Loucy (cell line): ENCODE results near the gene CHD6.

Experiments
- EZH2phosphoT487 ChIP-seq: fragments of 200-600 bp; IDR thresholded peaks from 2 replicates; pipeline ENCODE4 v1.6.1; 2018; ENCODE audit warnings: antibody characterized with exemption, mild to moderate bottlenecking, moderate library complexity, borderline replicate concordance
- TF ChIP-seq, protein P1 (sequence below): fragments of 200-600 bp; sonication (generic); conservative IDR thresholded peaks from 2 replicates; pipeline ENCODE4 v1.5.1; 2014; ENCODE audit warnings: mild to moderate bottlenecking, antibody characterized with exemption, low read length

- TF ChIP-seq, protein P1, sequence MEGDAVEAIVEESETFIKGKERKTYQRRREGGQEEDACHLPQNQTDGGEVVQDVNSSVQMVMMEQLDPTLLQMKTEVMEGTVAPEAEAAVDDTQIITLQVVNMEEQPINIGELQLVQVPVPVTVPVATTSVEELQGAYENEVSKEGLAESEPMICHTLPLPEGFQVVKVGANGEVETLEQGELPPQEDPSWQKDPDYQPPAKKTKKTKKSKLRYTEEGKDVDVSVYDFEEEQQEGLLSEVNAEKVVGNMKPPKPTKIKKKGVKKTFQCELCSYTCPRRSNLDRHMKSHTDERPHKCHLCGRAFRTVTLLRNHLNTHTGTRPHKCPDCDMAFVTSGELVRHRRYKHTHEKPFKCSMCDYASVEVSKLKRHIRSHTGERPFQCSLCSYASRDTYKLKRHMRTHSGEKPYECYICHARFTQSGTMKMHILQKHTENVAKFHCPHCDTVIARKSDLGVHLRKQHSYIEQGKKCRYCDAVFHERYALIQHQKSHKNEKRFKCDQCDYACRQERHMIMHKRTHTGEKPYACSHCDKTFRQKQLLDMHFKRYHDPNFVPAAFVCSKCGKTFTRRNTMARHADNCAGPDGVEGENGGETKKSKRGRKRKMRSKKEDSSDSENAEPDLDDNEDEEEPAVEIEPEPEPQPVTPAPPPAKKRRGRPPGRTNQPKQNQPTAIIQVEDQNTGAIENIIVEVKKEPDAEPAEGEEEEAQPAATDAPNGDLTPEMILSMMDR = no peak
- no peak for TF ChIP-seq EZH2phosphoT487
Observed at GRCh38 chr20:41424546-41424945, 193.6 kb downstream of the CHD6 start.
